Measurements from ENCODE around the gene SS18L1.

GRCh38 chr20:62135573-62136266, 7.8 kb upstream of the SS18L1 start:
- no peak for TF ChIP-seq POLR2A (IDR thresholded peaks at IDR 0.05)
- TF ChIP-seq, protein P1, sequence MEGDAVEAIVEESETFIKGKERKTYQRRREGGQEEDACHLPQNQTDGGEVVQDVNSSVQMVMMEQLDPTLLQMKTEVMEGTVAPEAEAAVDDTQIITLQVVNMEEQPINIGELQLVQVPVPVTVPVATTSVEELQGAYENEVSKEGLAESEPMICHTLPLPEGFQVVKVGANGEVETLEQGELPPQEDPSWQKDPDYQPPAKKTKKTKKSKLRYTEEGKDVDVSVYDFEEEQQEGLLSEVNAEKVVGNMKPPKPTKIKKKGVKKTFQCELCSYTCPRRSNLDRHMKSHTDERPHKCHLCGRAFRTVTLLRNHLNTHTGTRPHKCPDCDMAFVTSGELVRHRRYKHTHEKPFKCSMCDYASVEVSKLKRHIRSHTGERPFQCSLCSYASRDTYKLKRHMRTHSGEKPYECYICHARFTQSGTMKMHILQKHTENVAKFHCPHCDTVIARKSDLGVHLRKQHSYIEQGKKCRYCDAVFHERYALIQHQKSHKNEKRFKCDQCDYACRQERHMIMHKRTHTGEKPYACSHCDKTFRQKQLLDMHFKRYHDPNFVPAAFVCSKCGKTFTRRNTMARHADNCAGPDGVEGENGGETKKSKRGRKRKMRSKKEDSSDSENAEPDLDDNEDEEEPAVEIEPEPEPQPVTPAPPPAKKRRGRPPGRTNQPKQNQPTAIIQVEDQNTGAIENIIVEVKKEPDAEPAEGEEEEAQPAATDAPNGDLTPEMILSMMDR (IDR thresholded peaks at IDR 0.05): no peak
- no peak for TF ChIP-seq EP300 (IDR thresholded peaks at IDR 0.05; ENCODE audit: low read depth)
